AG04450 (cell line): ENCODE data around the gene NRG3. TPM values are rescaled to one million over a fixed set of nuclear protein-coding genes. Genes with fewer than 3 reads are reported as not detected.

Source experiments
- CTCF ChIA-PET: fragments of 300-600, 350-600 bp; formaldehyde crosslinking; extraction: SDS; loops from one replicate; lab custom pipeline; 2022; ENCODE audit warnings: antibody characterized with exemption, inconsistent platforms; lab: Charles Lee
- POLR2A ChIA-PET: fragments of 350-600 bp; formaldehyde crosslinking; extraction: SDS; loops from one replicate; lab custom pipeline; 2021; ENCODE audit warnings: antibody characterized with exemption, inconsistent platforms; lab: Yijun Ruan, JAX
- DNase-seq: peaks from one replicate; pipeline ENCODE4 v3.0.0-alpha.2; 2011; ENCODE audit warnings: low read depth, low spot score
- H3K27ac ChIP-seq: one replicate; pipeline ENCODE4 v1.5.1; 2012; ENCODE audit warnings: low read depth, low read length, control low read depth
- H3K27me3 ChIP-seq: one replicate; pipeline ENCODE4 v1.6.0; 2012; ENCODE audit warnings: low read length; ENCODE audit not compliant: control insufficient read depth, insufficient read depth
- H3K4me3 ChIP-seq: 2 replicates; pipeline ENCODE4 v1.5.1; 2011; ENCODE audit warnings: mild to moderate bottlenecking, low read depth, low read length, control low read depth
- H3K9me3 ChIP-seq: 2 replicates; pipeline ENCODE4 v1.5.1; 2012; ENCODE audit warnings: low read length; ENCODE audit not compliant: control insufficient read depth, insufficient read depth
- polyA plus RNA-seq: library from polyadenylated mRNA; depleted of rRNA; stranded (reverse); fragments of >200 nt; gene quantifications from 2 replicates; pipeline ENCODE4 v1.2.3, GENCODE V29; 2011
- TF ChIP-seq, protein P1 (sequence below): IDR thresholded peaks from 2 replicates; pipeline ENCODE4 v1.5.1; 2011; ENCODE audit warnings: low read depth, low read length, control low read depth, inconsistent platforms

NRG3 gene
- polyA plus RNA-seq, 1 experiment: not detected

DNA sequence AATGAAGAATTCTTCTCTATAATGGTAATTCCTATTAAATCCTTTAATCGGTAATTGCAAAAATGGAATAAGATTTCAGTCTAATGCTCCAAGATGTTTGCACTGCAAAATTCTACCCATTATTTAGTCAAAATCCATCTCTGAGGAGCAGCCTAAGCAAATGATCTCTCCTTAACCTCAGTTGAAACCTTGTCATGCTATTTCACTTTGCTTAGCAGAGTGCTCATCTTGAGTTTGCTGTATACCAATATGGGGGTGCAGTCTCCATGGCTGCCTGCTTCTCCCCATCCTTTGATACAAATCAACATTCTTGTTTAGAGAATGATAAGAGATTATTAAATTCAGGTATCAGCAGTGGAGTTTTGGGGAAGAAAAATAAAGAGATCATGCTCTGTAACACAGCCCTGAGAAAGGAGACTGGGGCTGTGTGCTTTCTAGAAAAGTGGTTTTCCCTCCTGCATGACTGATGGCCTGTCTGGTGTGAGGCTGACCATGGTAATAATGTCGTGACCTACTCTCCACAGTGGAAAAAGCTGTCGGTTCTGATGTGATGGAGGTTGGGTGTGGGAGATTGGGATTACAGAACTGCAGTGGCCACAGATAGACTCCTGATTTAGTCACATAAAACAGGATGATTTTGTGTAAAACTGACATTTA is 982.1 kb downstream of the NRG3 start:
- H3K9me3 ChIP-seq: peaks cover 11% of the 10 kb centered on the region
- H3K27me3 ChIP-seq: no peaks in the 10 kb centered on the region
- TF ChIP-seq, protein P1, sequence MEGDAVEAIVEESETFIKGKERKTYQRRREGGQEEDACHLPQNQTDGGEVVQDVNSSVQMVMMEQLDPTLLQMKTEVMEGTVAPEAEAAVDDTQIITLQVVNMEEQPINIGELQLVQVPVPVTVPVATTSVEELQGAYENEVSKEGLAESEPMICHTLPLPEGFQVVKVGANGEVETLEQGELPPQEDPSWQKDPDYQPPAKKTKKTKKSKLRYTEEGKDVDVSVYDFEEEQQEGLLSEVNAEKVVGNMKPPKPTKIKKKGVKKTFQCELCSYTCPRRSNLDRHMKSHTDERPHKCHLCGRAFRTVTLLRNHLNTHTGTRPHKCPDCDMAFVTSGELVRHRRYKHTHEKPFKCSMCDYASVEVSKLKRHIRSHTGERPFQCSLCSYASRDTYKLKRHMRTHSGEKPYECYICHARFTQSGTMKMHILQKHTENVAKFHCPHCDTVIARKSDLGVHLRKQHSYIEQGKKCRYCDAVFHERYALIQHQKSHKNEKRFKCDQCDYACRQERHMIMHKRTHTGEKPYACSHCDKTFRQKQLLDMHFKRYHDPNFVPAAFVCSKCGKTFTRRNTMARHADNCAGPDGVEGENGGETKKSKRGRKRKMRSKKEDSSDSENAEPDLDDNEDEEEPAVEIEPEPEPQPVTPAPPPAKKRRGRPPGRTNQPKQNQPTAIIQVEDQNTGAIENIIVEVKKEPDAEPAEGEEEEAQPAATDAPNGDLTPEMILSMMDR: no peak
- ChIA-PET CTCF (no interaction called here), POLR2A (no interaction called here)
- no peak overlapping the region for H3K4me3 ChIP-seq
- no peak overlapping the region for H3K27ac ChIP-seq
- DNase-seq: no peak

DNA sequence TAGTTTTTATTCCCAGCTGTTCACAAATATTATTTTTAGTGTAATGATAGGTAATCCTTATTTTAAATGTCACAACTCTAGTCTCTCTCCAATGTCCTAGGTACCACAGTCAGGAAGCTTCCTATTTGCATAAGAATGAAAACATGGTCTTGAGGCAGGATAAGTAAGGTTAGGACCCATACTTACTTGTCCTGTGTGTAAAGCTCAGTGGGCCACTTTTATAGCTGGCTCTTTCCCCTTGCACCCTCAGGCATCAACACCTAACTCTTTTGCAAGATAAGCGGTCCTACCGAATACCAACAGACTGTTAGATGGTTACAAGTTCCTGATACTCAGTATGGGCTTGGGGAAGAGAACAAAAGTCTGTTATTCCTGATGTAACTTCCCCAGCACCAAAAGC is 986.9 kb downstream of the NRG3 start:
- DNase-seq: no peak
- peaks cover 7% of the 10 kb centered on the region for H3K9me3 ChIP-seq
- ChIA-PET CTCF (no interaction called here), POLR2A (no interaction called here)
- H3K27ac ChIP-seq: no peak overlapping the region
- no peak overlapping the region for H3K4me3 ChIP-seq
- TF ChIP-seq, protein P1: no peak
- H3K27me3 ChIP-seq: no peaks in the 10 kb centered on the region

DNA sequence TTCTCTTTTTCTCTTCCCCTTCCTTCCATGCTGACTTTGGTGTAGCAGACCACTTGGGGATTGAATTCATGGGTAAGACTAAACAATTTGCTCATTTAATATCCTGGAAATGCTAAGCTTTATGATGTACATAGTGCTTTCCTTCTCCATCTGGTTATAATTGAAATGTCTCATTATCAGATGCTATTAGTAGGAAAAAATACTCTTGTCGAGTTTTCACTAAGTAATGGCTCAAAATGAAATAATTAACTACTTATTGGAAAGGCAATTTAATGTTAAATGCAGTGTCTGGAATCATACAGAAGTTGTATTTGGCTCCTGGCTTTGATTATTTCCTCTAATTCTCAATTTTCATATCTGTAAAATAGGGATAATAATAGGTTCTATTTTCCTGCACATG is 990.4 kb downstream of the NRG3 start:
- TF ChIP-seq, protein P1: no peak
- ChIA-PET CTCF (no interaction called here), POLR2A (no interaction called here)
- DNase-seq: no peak
- H3K9me3 ChIP-seq: peaks cover 2% of the 10 kb centered on the region; the same call in 1 of the 2 replicates
- no peaks in the 10 kb centered on the region for H3K27me3 ChIP-seq
- H3K27ac ChIP-seq: no peak overlapping the region
- H3K4me3 ChIP-seq: no peak overlapping the region

DNA sequence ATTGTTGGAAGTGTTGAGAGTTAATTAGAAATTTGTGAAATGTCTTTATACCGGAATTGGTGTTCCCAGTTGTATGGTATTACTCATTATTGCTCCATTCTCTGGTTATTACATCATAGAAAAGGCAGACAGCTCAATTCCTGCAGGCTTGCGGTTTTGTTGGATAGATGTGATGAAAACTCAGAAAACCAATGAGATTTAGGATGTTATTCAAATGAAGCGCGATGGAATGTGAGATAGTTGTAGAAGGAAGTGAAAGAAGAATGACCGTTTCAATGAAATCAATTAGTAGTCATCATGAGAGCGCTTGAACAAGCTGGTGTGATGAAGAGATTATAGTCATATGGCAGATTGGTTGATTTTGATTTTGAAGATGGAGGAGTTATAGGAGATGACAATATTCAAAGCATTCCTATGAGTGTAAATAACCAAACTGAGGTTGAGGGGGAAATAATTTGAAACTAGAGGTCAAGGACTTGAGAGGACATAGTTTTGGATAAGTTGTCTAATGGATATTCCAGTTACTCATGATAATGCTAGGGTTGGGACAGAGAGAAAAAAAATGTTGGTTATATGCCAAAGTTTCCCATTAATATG is 991.5 kb downstream of the NRG3 start:
- TF ChIP-seq, protein P1: no peak
- Histone ChIP-seq H3K9me3 (peaks cover 2% of the 10 kb centered on the region; the same call in 1 of the 2 replicates), H3K27ac (no peak overlapping the region), H3K4me3 (no peak overlapping the region), H3K27me3 (no peaks in the 10 kb centered on the region)
- ChIA-PET POLR2A (no interaction called here), CTCF (no interaction called here)
- no peak for DNase-seq

DNA sequence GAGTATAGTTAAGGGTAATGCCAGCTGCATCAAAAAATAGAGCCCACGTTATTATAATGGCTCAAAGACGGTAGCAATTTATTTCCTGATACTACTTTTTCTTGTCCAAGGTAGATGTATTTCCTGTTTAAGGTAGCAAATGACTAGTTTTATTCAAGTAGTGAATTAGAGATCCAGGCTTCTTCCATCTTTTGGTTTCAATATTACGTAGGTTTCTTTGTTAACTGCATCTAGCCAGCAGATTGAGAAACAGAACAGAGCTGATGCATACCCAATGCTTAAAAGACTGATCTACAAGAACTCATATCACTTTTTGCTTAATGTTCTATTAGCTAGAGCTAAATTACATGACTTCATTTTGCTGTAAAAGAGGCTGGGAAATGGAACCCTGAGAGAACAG is 992.1 kb downstream of the NRG3 start:
- Histone ChIP-seq H3K4me3 (no peak overlapping the region), H3K9me3 (peaks cover 2% of the 10 kb centered on the region; the same call in 1 of the 2 replicates), H3K27ac (no peak overlapping the region), H3K27me3 (no peaks in the 10 kb centered on the region)
- POLR2A ChIA-PET: no interaction called here
- CTCF ChIA-PET: no interaction called here
- no peak for DNase-seq
- TF ChIP-seq, protein P1: no peak
